GM21360 (cell line): ENCODE data around the gene COMTD1.

Experiments used
- ATAC-seq: cut with Tn5 transposase; IDR thresholded peaks from one replicate; pipeline ENCODE4 v1.9.1; 2021; ENCODE audit warnings: mild to moderate bottlenecking, moderate library complexity; ENCODE audit not compliant: unreplicated experiment

COMTD1 gene

DNA sequence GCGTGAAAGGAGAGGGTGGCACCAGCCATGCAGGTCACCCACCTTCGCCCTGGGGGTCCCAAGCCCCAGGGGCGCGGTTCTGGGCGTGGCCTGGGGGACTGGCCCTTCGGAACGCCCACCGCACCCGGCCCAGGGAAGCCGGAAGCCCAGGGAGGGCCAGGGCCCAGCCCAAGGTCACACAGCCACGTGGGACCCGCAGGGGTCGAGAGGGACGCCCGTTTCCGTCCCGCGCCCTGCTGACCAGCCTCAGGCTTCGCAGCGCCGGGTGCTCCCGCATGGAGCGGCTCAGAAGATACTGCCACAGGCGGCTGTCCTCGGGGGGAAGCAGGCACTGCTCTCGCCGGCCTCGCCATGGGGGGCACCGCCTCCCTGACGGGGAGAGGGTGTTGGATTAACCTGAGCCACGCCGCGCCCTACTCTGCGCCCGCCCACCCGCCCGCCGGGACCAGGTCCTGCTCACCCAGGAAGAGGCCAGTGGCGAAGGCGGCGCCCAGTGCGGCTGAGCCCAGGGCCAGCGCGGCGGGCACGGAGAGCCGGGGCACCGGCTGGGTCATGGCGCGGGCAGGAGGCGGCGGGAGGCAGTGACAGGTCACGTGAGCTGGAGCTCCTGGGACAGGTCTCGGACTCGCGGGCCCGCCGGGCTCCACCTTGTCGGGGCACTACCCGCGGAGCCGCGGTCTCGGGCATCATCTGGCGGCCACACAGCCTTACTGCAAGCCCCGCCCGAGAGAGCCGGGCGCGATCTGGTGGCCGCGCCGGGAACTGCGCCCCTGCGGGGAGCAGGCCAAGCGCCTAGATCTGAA, at the start of gene COMTD1:
COMTD1 (minus strand) TSS at position 583 of the 803 bp plus-strand sequence; CDS start at position 554, 29 bp downstream.
- ATAC-seq: peak; percentile 71

DNA sequence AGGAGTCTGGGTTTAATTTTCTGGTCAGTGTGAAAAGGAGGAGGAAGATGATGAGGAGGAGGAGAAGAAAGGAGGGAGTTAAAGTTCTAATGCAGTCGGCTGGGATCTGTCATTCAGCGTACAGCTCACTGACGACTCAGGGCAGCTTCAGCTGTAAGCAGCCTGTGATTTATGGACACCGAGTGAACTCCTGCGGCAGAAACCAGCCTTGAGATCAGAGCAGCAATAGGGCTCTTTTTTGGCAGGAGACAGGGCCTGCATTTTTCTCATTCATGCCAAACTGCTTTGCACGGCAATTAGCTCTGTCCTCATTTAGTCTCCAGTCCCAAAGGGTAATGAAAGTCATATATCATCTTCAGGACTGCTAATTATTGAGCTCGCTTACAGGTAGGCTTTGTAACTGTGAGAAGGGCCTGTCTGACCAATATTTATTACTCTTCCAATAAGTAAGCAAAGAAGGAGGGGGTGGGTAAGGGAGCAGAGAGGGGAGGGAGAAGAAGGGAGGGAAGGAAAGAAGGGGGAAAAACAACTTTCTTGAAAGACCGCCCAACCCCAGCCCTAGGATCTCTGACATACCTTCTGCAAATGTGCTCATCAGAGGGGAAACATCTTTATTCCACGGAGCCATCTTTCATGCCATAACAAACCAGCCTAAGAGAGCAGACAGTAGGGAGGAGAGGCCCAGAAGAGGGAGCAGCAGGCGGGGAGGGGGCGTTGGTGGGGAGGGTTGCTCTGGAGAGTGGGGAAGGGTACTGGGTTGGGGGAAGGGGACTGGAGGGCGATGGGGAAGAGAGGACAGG, 48.1 kb upstream of the COMTD1 start:
- no peak for ATAC-seq

DNA sequence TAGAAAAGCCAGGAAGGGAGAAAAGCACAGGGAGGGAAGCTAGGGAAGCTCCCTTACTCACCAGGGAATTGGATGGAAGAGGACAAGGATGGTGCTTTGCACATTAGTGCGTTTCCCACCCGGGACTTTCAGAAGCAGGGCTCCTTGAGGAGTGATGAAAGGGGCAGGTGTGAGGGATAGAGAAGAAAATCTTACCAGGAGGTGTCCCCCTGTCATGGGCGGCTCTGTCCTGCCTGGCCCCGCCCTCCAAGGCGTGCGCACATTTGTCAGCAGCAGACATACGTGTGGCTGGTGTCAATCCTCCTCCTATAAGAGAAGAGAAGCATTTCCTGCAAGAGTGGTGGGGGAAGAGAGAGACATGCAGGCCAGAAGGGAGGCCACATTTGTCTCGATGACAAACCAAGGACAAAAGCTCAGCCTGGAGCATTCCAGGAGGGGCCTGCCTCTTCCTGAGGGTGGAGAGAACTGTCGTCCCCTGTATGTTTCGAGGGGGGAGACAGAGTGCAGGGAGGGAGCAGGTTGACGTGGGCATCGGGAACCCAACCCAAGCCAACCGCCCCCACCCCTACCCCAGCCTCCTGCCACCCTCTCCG, 47.4 kb upstream of the COMTD1 start:
- ATAC-seq: no peak

DNA sequence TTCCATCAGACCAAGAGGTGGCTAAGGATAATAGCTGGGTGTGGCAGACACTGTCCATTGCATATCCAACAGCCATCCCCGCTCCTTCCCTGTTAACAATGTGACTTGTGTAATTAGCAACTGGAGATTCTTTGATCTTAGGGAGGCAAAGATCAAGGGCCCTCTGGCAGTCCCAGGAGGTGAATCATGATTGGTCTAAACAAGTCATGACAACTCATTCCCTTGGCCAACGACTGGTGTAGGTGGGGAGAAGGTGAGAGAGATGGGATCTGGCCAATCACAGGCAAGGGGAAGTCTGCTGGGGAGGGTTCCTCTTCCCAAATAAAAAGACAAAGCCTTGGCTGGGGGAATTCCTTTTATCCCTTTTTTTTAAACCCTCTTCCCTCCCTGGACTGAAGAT, 46.2 kb upstream of the COMTD1 start:
- no peak for ATAC-seq

DNA sequence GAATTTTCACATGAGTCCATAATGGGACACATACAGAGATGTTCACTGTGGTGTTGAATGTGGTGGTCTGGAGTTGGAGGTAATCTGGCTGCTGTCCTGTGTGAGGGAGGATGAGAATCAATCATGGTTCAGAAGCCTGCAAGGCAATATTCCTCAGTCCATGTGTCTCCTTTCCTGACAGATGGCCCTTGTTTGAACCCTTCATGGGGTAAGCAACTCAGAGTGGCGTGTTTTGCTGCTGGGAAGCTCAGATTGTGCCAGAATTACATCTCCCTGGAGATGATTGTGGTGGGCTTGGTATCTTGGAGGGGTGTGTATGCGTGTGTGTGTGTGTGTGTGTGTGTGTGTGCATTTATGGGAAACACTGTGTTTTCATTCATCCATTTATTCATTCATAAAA, 44.5 kb upstream of the COMTD1 start:
- ATAC-seq: no peak

DNA sequence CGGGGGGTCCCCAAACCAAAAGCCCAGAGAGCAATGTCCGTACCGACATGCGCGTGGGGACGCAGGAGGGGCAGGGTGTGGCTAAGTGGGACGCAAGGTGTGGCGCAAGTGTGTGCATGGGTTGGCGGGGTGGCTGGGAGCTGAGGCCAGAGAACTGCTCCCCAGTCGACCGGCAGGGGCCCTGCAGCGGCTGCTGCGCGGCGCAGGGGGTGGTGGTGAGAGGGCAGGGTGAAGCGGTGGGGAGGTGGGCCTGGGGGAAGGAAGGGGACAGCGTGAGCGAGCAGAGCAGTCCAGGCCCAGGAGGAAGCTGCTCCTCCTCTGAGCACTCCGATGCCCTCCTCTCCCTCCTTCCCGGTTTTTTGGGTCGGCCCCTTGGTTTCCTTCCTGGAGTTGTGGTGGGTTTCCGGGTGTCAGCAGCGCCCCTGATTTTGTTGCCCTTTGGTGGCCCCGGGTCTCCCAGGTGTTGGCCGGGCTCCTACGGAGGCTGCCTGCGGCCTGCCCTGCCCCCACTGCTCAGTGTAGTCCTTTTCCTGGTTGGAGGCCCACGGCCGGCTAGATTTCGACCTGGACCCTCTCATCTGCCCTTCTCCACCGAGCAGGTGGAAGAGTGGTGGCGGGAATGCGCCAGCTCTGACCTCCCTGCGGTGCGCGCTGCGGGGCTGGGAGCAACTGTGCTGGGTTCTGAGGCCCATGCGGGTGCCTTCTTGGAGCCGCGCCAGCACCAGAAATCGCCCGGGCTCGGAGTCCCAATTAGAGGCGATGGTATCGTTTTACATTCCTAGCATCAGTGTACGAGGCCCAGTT, 40.5 kb upstream of the COMTD1 start:
- no peak for ATAC-seq

DNA sequence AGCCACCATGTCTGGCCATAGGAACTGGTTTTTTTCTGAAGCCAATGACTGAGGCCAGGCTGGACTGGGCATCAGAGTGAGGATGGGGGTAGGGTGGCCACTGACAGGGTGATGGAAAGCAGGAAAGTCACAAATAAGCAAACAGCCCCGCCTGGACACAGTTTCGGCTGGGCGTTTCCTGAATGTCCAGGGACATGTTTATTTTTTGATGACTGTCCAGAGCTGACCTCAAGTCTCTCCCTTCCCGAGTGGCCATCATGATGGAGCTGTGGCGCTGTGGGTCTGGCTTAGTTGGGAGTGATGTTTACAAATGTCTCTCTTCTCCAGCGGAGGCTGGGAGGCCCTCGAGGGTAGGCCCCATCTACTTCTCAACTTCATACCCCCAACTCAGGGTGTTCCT, 37.1 kb upstream of the COMTD1 start:
- no peak for ATAC-seq

DNA sequence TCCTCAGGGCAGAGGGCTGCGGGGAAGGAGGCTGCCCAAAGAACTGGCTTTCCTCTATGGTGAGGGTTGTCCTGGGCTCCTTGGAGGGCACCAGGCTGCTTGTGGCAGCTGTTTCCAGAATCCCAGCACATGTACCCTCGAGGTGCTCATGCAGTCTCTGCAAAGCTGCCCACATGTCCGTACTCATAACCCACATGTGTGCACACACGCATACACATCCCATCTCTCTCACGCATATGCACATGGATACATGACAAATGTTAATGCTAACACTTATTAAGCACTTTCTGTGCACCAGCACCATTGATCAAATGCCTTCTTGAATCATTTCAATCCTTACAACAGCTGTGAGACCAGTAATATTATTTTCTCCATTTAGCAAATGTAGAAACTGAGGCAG, 36.3 kb upstream of the COMTD1 start:
- no peak for ATAC-seq

DNA sequence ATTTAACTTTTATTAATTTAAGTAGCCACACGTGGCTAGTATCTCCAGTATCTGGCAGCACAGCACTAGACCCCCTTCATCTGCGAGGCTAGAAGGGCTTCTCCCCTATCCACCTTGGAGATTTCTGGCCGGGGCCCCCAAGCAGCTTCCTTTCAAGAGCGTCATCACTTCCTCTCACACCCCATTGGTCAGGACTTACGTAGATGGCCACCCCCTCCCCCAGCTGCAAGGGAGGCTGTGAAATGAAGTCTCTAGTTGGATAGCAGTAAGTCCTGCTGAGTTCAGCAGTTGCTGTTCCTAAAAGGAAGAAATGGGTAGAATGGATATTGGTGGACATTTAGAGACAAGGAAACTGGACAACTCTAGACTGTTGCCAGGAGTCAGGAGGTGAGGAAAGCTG, 33.8 kb upstream of the COMTD1 start:
- no peak for ATAC-seq

DNA sequence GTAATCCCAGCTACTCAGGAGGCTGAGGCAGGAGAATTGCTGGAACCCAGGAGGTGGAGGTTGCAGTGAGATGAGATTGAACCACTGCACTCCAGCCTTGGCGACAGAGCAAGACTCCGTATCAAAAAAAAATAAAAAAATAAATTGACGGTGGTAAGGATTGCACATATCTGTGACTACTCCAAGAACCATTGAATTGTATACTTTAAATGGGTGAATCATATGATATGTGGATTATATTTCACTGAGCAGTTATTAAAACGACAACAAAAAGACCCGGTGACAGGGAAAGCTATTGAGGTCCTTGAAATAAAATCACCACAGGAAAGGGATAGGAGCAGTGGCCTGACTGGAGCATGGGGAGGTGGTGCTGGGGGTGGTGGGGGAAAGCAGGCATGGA, 31.2 kb upstream of the COMTD1 start:
- ATAC-seq: no peak

DNA sequence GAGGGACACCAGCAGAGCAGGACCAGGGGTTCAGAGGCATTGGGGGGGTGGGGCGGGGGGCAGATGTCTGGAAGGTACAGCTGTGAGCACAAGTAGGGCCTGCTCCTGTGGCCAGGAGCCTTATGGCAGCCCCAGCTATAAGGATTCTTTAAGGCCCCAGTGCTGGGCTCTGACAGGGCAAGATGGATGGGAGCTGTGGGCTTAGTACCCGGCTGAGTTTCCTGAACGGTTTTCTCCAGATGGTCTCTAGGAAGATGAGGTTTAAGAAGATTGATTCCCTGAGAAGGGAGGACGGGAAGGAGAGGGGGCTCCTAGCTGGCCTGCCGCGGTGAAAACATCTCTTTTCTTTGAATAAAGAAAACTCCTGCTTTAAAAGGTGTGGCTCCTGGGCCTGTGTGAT, 30.1 kb upstream of the COMTD1 start:
- no peak for ATAC-seq

DNA sequence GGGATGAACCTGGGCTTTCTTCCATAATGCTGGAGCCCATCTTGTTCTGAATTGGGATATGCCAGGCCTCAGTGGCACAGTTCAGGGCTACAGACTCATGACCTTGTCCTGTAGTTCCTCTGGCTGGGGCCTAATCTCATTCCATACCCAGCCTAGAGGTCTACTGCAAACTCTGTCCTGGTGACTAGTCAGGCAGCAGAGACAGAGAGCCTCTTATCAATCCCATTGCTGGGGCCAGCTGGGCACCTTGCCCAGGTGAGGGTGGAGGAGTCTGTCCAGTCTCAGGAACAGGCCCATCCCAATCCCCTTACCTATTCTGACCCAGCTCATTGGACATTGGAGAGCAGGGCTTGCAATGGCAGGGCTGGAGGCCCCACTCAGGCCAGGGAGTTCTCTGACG, 28.0 kb upstream of the COMTD1 start:
- ATAC-seq: no peak

DNA sequence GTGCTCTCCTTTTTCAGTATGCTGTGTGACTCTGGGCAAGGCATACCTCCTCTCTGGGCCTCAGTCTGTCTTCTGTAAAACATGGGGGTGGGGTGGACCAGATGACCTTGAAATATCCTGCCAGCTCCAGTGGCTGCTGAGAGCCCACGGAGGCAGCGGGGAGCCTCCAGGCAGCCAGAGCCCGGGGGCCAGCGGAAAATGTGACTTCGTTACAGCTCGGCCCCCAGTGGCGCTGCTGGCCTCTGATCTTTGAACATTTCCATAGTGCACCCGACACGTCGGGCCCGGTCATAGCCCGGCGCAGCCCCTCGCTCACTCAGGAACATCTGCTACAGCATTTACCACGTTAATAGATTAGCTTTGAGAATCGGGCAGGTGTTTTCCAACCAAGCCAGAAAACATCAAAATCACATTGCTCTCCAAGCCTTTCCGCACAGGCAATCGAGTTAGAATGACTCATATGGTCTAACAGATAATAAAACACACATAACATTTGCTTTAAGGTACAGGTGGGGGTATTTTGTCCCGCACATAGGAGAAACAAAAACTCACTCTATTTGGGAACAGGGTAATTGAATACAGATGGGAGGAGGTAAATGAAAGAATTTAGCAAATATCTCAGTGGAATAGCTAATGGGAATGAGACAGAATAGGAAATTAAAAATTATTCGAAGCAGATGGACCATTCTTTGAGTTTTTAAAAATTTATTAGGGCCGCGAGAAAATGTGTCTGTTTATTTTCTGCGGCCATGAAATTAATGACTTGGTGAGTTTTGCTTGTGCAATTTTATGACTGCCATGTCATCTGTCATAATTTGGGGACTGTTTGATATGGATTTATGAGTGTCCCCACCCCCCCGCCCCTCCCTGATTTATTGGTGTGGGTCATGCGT, 26.3 kb upstream of the COMTD1 start:
- no peak for ATAC-seq

DNA sequence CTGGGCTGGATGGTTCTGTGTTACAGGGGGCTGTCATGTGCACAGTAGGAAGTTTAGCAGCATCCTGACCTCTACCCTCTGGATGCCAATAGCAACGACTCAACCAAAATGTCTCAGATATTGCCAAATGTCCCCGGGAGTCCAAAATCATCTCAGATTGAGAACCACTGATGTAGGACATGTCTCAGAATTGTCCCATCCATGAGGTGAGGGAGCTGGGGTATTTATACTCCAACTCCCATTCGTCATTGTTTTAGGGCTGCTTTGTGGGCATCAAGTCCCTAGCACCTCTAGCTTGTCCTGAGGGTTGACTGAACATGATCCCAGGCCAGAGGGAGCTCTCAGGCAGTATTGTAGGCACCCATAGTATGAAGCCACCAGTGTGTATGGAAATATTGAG, 25.2 kb upstream of the COMTD1 start:
- no peak for ATAC-seq

DNA sequence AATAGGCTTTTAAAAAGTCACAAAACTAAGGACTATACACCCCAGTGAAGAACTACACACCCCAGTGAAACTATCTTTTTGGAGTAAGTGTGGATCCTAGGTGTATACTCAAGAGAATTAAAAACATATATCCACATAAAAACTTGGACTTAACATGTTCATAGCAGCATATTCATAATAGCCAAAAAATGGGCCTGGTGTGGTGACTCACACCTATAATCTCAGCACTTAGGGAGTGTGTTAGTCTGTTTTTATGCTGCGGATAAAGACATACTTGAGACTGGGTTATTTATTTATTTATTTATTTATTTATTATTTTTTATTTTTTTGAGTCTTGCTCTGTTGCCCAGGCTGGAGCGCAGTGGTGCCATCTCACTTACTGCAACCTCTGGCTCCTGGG, 19.0 kb upstream of the COMTD1 start:
- no peak for ATAC-seq

DNA sequence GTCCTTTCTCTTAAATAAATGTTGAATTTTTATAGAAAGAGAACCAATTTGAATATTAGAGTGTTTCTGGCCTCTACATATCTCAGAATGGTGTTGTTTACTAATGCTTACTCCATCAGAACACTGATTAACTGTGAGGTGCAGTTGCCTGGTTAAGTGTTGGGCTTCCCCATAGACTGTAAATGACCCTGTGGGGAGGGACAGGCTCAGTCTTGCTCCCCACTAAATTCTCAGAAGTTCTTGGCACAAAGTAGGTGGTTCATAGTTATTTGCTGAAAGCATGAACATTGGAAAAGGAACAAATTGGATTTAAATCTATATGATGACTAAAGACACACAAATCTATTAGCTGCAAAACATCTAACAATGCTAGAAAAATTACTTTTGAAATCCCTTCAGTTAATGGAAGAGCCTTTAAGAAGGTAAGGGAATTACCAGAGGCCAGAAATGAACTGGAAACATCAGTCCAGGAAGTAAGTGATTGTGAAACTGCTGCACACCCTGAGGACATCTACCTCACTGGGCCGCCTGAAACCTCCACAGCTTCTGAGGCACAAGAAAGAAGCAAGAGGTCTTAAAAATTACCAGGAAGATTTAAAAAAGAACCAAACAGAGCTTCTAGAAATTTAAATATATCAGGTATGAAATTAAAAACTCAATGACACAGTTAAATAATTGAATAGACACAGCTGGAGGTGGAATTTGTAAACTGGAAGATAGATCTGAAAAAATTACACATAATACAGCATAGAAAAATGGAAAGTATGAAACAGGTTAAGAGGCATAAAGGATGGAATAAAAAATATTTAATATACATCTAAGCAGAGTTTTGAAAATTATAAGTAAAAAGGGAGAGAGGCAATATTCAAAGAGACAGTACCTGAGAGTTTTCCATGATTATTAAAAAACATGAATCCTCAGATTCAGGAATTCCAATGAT, 17.8 kb upstream of the COMTD1 start:
- ATAC-seq: no peak

DNA sequence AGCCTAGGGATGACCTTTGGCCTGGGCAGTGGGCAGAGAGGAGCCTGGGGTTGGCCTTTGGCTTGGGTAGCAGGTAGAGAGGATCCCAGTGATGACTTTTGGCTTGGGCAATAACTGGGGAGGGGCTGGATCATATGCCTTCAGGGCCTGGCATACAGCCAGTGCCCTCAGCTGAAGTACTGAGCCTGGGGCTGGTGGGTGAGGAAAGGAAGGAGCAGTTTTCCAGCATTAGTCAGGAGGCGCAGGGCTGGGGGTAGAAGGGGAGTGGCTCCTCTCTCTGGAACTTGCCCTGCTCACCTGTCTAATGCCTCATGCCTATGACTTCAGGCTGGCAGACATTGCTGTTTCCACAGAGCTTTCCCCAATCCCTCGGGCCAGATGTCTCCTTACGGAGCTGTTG, 15.2 kb upstream of the COMTD1 start:
- ATAC-seq: no peak

DNA sequence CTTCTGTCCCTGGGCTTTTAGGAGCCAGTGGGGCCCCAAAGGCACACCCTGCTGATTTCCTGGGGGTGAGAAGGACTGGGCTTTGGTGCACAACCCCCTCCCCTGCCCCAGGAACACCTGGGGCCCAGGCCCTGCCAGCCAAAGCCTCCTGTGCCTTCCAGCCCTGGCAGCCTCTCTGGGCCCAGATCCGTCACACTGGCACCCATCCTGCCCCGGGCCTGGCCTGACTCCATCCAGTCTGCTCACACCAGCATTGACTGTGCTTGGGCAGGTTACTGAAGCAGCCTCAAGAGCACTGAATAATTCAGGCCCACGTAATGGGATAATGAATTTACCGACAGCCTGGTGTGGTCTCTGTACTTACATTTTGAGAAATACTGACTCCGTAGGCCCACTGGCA, 12.0 kb upstream of the COMTD1 start:
- no peak for ATAC-seq

DNA sequence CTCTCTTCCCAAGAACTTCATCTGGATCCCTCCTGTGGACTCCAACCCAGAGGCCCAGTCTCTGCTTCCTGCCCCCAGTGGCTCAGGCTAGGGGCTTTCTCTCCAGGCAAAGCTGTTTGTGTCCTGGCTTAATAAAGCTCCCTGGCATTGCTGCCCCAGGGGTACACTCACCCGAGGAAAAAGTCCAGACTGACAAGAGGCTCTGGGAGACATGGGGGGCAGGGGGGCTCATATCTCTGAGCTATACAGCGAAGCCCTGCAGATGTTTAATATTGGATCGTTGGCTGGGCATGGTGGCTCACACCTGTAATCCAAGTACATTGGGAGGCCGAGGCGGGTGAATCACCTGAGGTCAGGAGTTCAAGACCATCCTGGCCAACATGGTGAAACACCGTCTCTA, 10.7 kb upstream of the COMTD1 start:
- ATAC-seq: no peak
